PC-9 (cell line): ENCODE data around the gene ACTL8. TPM values are rescaled to one million over a fixed set of nuclear protein-coding genes. Genes with fewer than 3 reads are reported as not detected.

ENCODE experiments used
- BruUV-seq: library from RNA; stranded (reverse); fragments of 400-500 nt; replicated peaks from 2 replicates; lab custom pipeline; 2021; lab: Mats Ljungman, UMichigan
- CTCF ChIA-PET: fragments of 300-600 bp; sonication (Branson Sonifier 250); formaldehyde crosslinking; loops from one replicate; lab custom pipeline; 2022; ENCODE audit warnings: antibody characterized with exemption; lab: Charles Lee
- POLR2A ChIA-PET: fragments of 300-600 bp; sonication (Branson Sonifier 250); formaldehyde crosslinking; loops from one replicate; lab custom pipeline; 2022; ENCODE audit warnings: antibody characterized with exemption; ENCODE audit not compliant: unreplicated experiment; lab: Charles Lee
- DNase-seq, 2 experiments: peaks; one replicate each; pipeline versions ENCODE4 v3.0.0 to v3.0.0-alpha.2; 2015 to 2022; ENCODE audit warnings: mixed read lengths in 1 of 2
- H2AFZ ChIP-seq: fragments of 200-600 bp; sonication (generic); 2 replicates; pipeline ENCODE4 v1.8.1; 2017; ENCODE audit warnings: antibody characterized with exemption
- H3F3A ChIP-seq: fragments of 200-600 bp; sonication (generic); 2 replicates; pipeline ENCODE4 v1.8.1; 2017; ENCODE audit warnings: antibody characterized with exemption, mild to moderate bottlenecking, low read depth; ENCODE audit not compliant: insufficient read depth
- H3K27ac ChIP-seq: fragments of 200-600 bp; sonication (generic); 2 replicates; pipeline ENCODE4 v1.6.1; 2016; ENCODE audit warnings: mixed run types
- H3K27me3 ChIP-seq: fragments of 200-600 bp; sonication (generic); 2 replicates; pipeline ENCODE4 v1.6.1; 2016; ENCODE audit warnings: low read depth, mixed run types; ENCODE audit not compliant: insufficient read depth
- H3K36me3 ChIP-seq: fragments of 200-600 bp; sonication (generic); 2 replicates; pipeline ENCODE4 v1.6.1; 2016; ENCODE audit warnings: low read depth, mixed run types
- H3K4me1 ChIP-seq: fragments of 200-600 bp; sonication (generic); replicated peaks from 2 replicates; pipeline ENCODE4 v1.6.1; 2016; ENCODE audit warnings: mixed run types; ENCODE audit not compliant: insufficient read depth
- H3K4me2 ChIP-seq: fragments of 200-600 bp; sonication (generic); 2 replicates; pipeline ENCODE4 v1.6.1; 2017; ENCODE audit warnings: mixed run types
- H3K4me3 ChIP-seq: fragments of 200-600 bp; sonication (generic); 2 replicates; pipeline ENCODE4 v1.6.1; 2016; ENCODE audit warnings: mixed run types
- H3K79me2 ChIP-seq: fragments of 200-600 bp; sonication (generic); 2 replicates; pipeline ENCODE4 v1.6.1; 2017; ENCODE audit warnings: low read depth, mixed run types
- H3K9me2 ChIP-seq: fragments of 200-600 bp; sonication (generic); 2 replicates; pipeline ENCODE4 v1.8.1; 2017; ENCODE audit warnings: mild to moderate bottlenecking; ENCODE audit not compliant: insufficient read depth
- H3K9me3 ChIP-seq: fragments of 200-600 bp; sonication (generic); 2 replicates; pipeline ENCODE4 v1.8.1; 2016; ENCODE audit warnings: low read depth; ENCODE audit not compliant: insufficient read depth
- H4K20me1 ChIP-seq: fragments of 200-600 bp; sonication (generic); 2 replicates; pipeline ENCODE4 v1.8.1; 2017; ENCODE audit not compliant: insufficient read depth
- EZH2 ChIP-seq: fragments of 200-600 bp; sonication (generic); IDR thresholded peaks from 2 replicates; pipeline ENCODE4 v1.8.0; 2017; ENCODE audit warnings: antibody characterized with exemption, low read depth
- intact Hi-C: fragments of 100-400 bp; cut with micrococcal nuclease; formaldehyde crosslinking; loops from one replicate; pipeline ENCODE4 v1.10.0; 2022; ENCODE audit not compliant: unreplicated experiment
- total RNA-seq: library from RNA; stranded (reverse); gene quantifications from 2 replicates; pipeline ENCODE4 v1.2.3, GENCODE V29; 2021
- TF ChIP-seq, protein P1 (sequence below): fragments of 200-600 bp; sonication (generic); conservative IDR thresholded peaks from 2 replicates; pipeline ENCODE4 v1.6.1; 2017; ENCODE audit warnings: mixed run types, antibody characterized with exemption, mild to moderate bottlenecking, moderate library complexity

The ACTL8 gene
- total RNA-seq, 1 experiment from 2014 or later, result 0.68 TPM

DNA sequence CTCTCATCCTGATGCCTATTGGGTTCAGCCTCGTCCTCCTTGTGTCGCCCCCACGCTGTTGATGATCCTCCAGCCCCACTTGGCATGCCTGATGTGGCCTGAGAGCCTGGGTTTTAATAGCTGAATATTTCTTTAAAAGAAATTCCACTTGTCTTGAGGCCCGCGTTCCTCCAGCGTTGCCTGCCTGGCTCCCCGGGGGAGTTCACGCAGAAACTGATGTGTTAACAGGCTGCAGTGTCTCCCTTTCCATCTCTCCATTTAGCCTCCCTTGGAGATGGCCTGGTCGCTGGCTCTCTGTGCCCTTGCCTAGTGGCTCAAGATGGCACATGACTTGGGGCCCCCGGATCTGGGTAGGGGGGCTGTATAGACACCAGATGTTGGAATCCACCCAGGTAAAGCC, 9.5 kb downstream of the ACTL8 start:
- TF ChIP-seq, protein P1, sequence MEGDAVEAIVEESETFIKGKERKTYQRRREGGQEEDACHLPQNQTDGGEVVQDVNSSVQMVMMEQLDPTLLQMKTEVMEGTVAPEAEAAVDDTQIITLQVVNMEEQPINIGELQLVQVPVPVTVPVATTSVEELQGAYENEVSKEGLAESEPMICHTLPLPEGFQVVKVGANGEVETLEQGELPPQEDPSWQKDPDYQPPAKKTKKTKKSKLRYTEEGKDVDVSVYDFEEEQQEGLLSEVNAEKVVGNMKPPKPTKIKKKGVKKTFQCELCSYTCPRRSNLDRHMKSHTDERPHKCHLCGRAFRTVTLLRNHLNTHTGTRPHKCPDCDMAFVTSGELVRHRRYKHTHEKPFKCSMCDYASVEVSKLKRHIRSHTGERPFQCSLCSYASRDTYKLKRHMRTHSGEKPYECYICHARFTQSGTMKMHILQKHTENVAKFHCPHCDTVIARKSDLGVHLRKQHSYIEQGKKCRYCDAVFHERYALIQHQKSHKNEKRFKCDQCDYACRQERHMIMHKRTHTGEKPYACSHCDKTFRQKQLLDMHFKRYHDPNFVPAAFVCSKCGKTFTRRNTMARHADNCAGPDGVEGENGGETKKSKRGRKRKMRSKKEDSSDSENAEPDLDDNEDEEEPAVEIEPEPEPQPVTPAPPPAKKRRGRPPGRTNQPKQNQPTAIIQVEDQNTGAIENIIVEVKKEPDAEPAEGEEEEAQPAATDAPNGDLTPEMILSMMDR, result no peak
- no peak for TF ChIP-seq EZH2
- no peaks in the 10 kb centered on the region for H3K79me2 ChIP-seq
- no peaks in the 10 kb centered on the region for H3K36me3 ChIP-seq
- H2AFZ ChIP-seq, result no peak overlapping the region
- CTCF ChIA-PET, result interaction anchor here (0.6 kb wide), 1 partner anchor 272 kb away, joined by 6 read pairs; no protein-coding TSS in a partner anchor
- intact Hi-C loops, result no loop called here
- POLR2A ChIA-PET, result no interaction called here
- peaks cover 7% of the 10 kb centered on the region; the same call in 1 of the 2 replicates for H3F3A ChIP-seq
- no TSS peak for BruUV-seq
- no peak overlapping the region for H3K4me3 ChIP-seq
- no peaks in the 10 kb centered on the region for H4K20me1 ChIP-seq
- H3K9me2 ChIP-seq, result no peaks in the 10 kb centered on the region
- H3K9me3 ChIP-seq, result no peaks in the 10 kb centered on the region
- H3K4me2 ChIP-seq, result no peak overlapping the region
- no peak overlapping the region for H3K27ac ChIP-seq
- H3K4me1 ChIP-seq, result peaks cover 20% of the 10 kb centered on the region
- no peaks in the 10 kb centered on the region for H3K27me3 ChIP-seq
- DNase-seq, result no peak

DNA sequence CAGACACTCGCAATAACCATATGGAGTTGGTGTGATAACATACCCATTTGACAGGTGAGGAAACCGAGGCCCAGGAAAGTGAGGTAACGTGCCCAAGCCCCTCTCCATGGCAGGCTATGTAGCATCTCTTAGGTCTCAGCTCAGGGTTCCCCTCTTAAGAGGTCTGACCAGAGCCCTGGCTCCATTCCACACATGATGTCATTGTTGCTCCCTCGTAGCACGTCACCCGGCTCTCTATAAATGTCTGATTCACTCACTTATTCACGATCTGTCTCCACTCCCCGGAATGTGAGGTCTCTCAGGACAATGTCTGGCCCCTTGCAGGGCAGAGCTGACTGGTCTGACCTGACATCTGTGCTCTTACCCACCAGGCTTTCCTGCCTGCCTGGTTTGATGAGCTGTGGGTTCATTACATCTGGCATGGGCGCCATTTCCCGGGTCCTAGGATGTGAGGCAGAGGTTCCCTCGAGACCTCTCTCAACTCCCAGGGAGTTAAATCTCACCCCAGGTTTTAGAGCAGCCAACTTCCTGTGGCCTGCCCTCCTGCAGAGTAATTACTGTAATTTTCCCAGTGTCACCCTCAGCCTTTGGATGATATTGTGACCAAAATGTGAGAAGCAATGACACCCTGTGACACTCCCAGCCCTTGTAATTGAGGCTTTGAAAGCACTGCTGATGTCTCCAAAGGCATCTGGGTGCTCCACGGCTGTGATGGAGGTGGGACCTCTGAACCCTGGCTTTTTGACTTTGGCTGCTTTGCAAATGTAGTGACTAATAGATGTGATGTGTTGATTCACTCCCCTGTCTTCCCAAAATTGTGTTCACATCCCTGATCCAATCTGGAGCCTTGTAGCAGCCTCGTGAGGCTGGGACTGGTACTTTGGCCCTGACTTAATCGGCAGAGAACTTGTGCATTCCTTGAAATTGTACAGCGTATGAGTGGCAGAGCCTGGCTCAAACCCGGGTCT, 10.6 kb downstream of the ACTL8 start:
- no TSS peak for BruUV-seq
- Histone ChIP-seq H3K4me2 (no peak overlapping the region), H3F3A (peaks cover 7% of the 10 kb centered on the region; the same call in 1 of the 2 replicates), H4K20me1 (no peaks in the 10 kb centered on the region), H3K4me1 (peaks cover 20% of the 10 kb centered on the region), H3K9me2 (no peaks in the 10 kb centered on the region), H3K36me3 (no peaks in the 10 kb centered on the region), H3K79me2 (no peaks in the 10 kb centered on the region), H3K9me3 (no peaks in the 10 kb centered on the region), H2AFZ (no peak overlapping the region), H3K27ac (no peak overlapping the region), H3K4me3 (no peak overlapping the region), H3K27me3 (no peaks in the 10 kb centered on the region)
- intact Hi-C loops, result no loop called here
- DNase-seq, result peak in 1 of 2 experiments; percentile 9
- no peak for TF ChIP-seq EZH2
- TF ChIP-seq, protein P1, result no peak
- ChIA-PET CTCF (no interaction called here), POLR2A (no interaction called here)

DNA sequence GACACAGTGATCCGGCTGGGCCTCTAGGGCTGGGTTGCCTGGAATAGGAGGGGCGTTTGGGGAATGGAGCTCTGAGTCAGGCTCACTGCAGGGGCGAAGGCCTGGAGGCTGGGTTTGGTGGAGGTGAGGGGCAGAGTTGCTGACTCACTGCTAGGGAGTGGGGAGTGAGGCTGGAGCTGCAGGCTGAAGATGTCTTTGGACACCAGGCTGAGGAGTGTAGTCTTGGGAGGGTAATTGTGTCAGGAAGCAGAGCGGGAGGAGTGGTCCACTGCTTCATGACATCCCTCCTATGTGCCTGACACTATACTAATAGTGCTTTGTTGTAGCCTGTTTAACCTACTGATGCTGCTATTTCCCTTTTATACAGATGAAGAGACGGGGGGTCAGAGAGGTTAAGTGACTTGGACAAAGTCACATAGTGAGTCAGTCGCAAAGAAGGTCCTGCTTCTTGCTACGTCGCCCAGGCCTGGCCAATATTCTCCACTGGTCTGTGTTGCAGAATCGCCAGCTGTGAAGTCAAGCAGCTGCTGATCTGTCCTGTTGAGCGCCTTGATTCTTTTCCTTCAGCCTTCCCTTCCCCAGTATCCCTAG, 13.6 kb downstream of the ACTL8 start:
- DNase-seq, result peak; percentile 35 to 40
- intact Hi-C loops, result no loop called here
- peaks cover 7% of the 10 kb centered on the region; the same call in 1 of the 2 replicates for H3F3A ChIP-seq
- BruUV-seq, result no TSS peak
- H4K20me1 ChIP-seq, result no peaks in the 10 kb centered on the region
- no peaks in the 10 kb centered on the region for H3K9me3 ChIP-seq
- POLR2A ChIA-PET, result interaction anchor here (0.5 to 0.6 kb wide), 2 partner anchors 712 to 737 kb away, joined by 4 to 7 read pairs; partner anchors contain the start of gene KLHDC7A
- no peaks in the 10 kb centered on the region for H3K27me3 ChIP-seq
- no peaks in the 10 kb centered on the region for H3K9me2 ChIP-seq
- CTCF ChIA-PET, result interaction anchor here (1.2 kb wide), 1 partner anchor 57 kb away, joined by 3 read pairs; no protein-coding TSS in a partner anchor
- no peaks in the 10 kb centered on the region for H3K36me3 ChIP-seq
- peaks cover 20% of the 10 kb centered on the region for H3K4me1 ChIP-seq
- H3K4me2 ChIP-seq, result peak overlapping the region; percentile 44
- no peak overlapping the region for H2AFZ ChIP-seq
- no peaks in the 10 kb centered on the region for H3K79me2 ChIP-seq
- H3K27ac ChIP-seq, result peak overlapping the region; percentile 31; the same call in 1 of the 2 replicates
- TF ChIP-seq EZH2, result no peak
- TF ChIP-seq, protein P1, result no peak
- no peak overlapping the region for H3K4me3 ChIP-seq
